ENCODE results near the gene TCEANC2.
"Not testable (repeated sequence)": the region's sequence is repeated elsewhere in the genome, so short reads cannot be mapped to it uniquely, and the experiment has no call there.

TCEANC2 gene

GRCh38 chr1:54052934-54053744 lies at the start of gene TCEANC2, which contains the start of gene TMEM59:
TCEANC2 (plus strand) TSS chr1:54053608; CDS start chr1:54054423, 815 bp downstream.
TMEM59 (minus strand) TSS chr1:54053204; CDS start chr1:54053188, 16 bp downstream.
- peak; percentile 98 for DNase-seq (ENCODE audit: low spot score)

GRCh38 chr1:54003750-54004480 lies 49.5 kb upstream of the TCEANC2 start:
- DNase-seq (ENCODE audit: low spot score), result not testable (repeated sequence)

- no peak for DNase-seq (ENCODE audit: low spot score)
Measured at GRCh38 chr1:54004481-54005049, 48.8 kb upstream of the TCEANC2 start.

GRCh38 chr1:54006508-54006907 lies 46.9 kb upstream of the TCEANC2 start:
- no peak for DNase-seq (ENCODE audit: low spot score)

GRCh38 chr1:54007613-54008012 lies 45.8 kb upstream of the TCEANC2 start:
- DNase-seq (ENCODE audit: low spot score), result no peak

GRCh38 chr1:54008876-54009275 lies 44.5 kb upstream of the TCEANC2 start:
- DNase-seq (ENCODE audit: low spot score), result no peak

GRCh38 chr1:54009406-54009805 lies 44.0 kb upstream of the TCEANC2 start:
- DNase-seq (ENCODE audit: low spot score), result no peak

- DNase-seq (ENCODE audit: low spot score), result no peak
Measured at GRCh38 chr1:54010415-54011117, 42.8 kb upstream of the TCEANC2 start.

GRCh38 chr1:54011316-54012007 lies 41.9 kb upstream of the TCEANC2 start:
- DNase-seq (ENCODE audit: low spot score), result no peak

- DNase-seq (ENCODE audit: low spot score), result no peak
Measured at GRCh38 chr1:54012008-54012325, 41.4 kb upstream of the TCEANC2 start.

GRCh38 chr1:54012863-54013262 lies 40.5 kb upstream of the TCEANC2 start:
- DNase-seq (ENCODE audit: low spot score), result no peak

- DNase-seq (ENCODE audit: low spot score), result no peak
Measured at GRCh38 chr1:54013393-54014008, 39.9 kb upstream of the TCEANC2 start.

GRCh38 chr1:54014009-54014629 lies 39.3 kb upstream of the TCEANC2 start:
- DNase-seq (ENCODE audit: low spot score), result no peak

GRCh38 chr1:54016343-54017282 lies 36.8 kb upstream of the TCEANC2 start:
- no peak for DNase-seq (ENCODE audit: low spot score)

GRCh38 chr1:54017979-54018378 lies 35.4 kb upstream of the TCEANC2 start, which contains the start of gene LDLRAD1:
LDLRAD1 (minus strand) TSS chr1:54018186; CDS start chr1:54018112, 74 bp downstream.
- DNase-seq (ENCODE audit: low spot score), result no peak

GRCh38 chr1:54018635-54019034 lies 34.8 kb upstream of the TCEANC2 start:
- DNase-seq (ENCODE audit: low spot score), result no peak

GRCh38 chr1:54019562-54020176 lies 33.7 kb upstream of the TCEANC2 start:
- not testable (repeated sequence) for DNase-seq (ENCODE audit: low spot score)

- no peak for DNase-seq (ENCODE audit: low spot score)
Measured at GRCh38 chr1:54024358-54024757, 29.1 kb upstream of the TCEANC2 start.

- DNase-seq (ENCODE audit: low spot score), result not testable (repeated sequence)
Measured at GRCh38 chr1:54024811-54025210, 28.6 kb upstream of the TCEANC2 start.
